ENCODE results near the gene TCIRG1.
A peak's percentile ranks its signal among the peaks of the same experiment; 100 is the strongest.

Gene TCIRG1

GRCh38 chr11:68007498-68008380 is 31.1 kb upstream of the TCIRG1 start (continued):
- TF ChIP-seq POU6F1 (CRISPR knock-in tag; IDR thresholded peaks at IDR 0.05; ENCODE audit: borderline replicate concordance, low read depth): no peak
- TF ChIP-seq PPARA (CRISPR knock-in tag; IDR thresholded peaks at IDR 0.05; ENCODE audit: borderline replicate concordance): no peak
- TF ChIP-seq TCF4 (CRISPR knock-in tag; IDR thresholded peaks at IDR 0.05; ENCODE audit: borderline replicate concordance): no peak
- no peak for TF ChIP-seq TOX (CRISPR knock-in tag; IDR thresholded peaks at IDR 0.05; ENCODE audit: borderline replicate concordance)
- no peak for TF ChIP-seq ZFP3 (CRISPR knock-in tag; IDR thresholded peaks at IDR 0.05)
- no peak for TF ChIP-seq ZFP30 (CRISPR knock-in tag; IDR thresholded peaks at IDR 0.05)
- no peak for TF ChIP-seq TSHZ2 (CRISPR knock-in tag; IDR thresholded peaks at IDR 0.05)
- no peak for TF ChIP-seq ZNF8 (CRISPR knock-in tag; IDR thresholded peaks at IDR 0.05)
- no peak for TF ChIP-seq CREB5 (CRISPR knock-in tag; IDR thresholded peaks at IDR 0.05; ENCODE audit: low read depth)
- no peak for TF ChIP-seq ESRRG (CRISPR knock-in tag; IDR thresholded peaks at IDR 0.05)

GRCh38 chr11:68008381-68009337 is 30.2 kb upstream of the TCIRG1 start:
- no peak for TF ChIP-seq TOX (CRISPR knock-in tag; IDR thresholded peaks at IDR 0.05; ENCODE audit: borderline replicate concordance)
- no peak for ATAC-seq

GRCh38 chr11:68009391-68010089 is 29.3 kb upstream of the TCIRG1 start:
- ATAC-seq: peak; percentile 6; the same call in 2 of the 3 replicates
- TF ChIP-seq RARB (CRISPR knock-in tag; IDR thresholded peaks at IDR 0.05) (no peak), TCF4 (CRISPR knock-in tag; IDR thresholded peaks at IDR 0.05; ENCODE audit: borderline replicate concordance) (no peak), BACH2 (CRISPR knock-in tag; IDR thresholded peaks at IDR 0.05; ENCODE audit: borderline replicate concordance) (no peak), CSDC2 (CRISPR knock-in tag; IDR thresholded peaks at IDR 0.05) (no peak), POU6F1 (CRISPR knock-in tag; IDR thresholded peaks at IDR 0.05; ENCODE audit: borderline replicate concordance, low read depth) (no peak), ZNF565 (CRISPR knock-in tag; conservative IDR thresholded peaks at IDR 0.05; ENCODE audit: low read depth) (no peak), ZNF70 (CRISPR knock-in tag; IDR thresholded peaks at IDR 0.05) (no peak), ZC3H10 (CRISPR knock-in tag; IDR thresholded peaks at IDR 0.05) (no peak), PATZ1 (CRISPR knock-in tag; IDR thresholded peaks at IDR 0.05; ENCODE audit: borderline replicate concordance) (no peak), PPARA (CRISPR knock-in tag; IDR thresholded peaks at IDR 0.05; ENCODE audit: borderline replicate concordance) (no peak), CSRNP3 (CRISPR knock-in tag; IDR thresholded peaks at IDR 0.05) (no peak), ZFP3 (CRISPR knock-in tag; IDR thresholded peaks at IDR 0.05) (no peak), TSHZ2 (CRISPR knock-in tag; IDR thresholded peaks at IDR 0.05) (no peak)

Measured in SK-N-SH treated with all-trans-retinoic acid at 6 μM for 48 hours (cell line).